Measurements from ENCODE around the gene EZR. TPM values are rescaled to one million over a fixed set of nuclear protein-coding genes. Genes with fewer than 3 reads are reported as not detected.

The EZR gene
- total and polyA plus RNA-seq, 2 of the 13 experiments (the other 11 are each of a cell fraction or from before 2014, with no cell fraction given): 34.7 to 60.3 TPM

- TF ChIP-seq RARG (CRISPR knock-in tag; IDR thresholded peaks at IDR 0.05; ENCODE audit: low read depth) (no peak), ARHGAP35 (CRISPR knock-in tag; IDR thresholded peaks at IDR 0.05; ENCODE audit: borderline replicate concordance) (no peak), DNMT3B (CRISPR knock-in tag; conservative IDR thresholded peaks at IDR 0.05) (no peak), MEIS1 (CRISPR knock-in tag; IDR thresholded peaks at IDR 0.05; ENCODE audit: borderline replicate concordance) (no peak), ZNF768 (CRISPR knock-in tag; IDR thresholded peaks at IDR 0.05) (no peak), MAF1 (CRISPR knock-in tag; IDR thresholded peaks at IDR 0.05; ENCODE audit: borderline replicate concordance) (no peak), ZNF703 (CRISPR knock-in tag; IDR thresholded peaks at IDR 0.05; ENCODE audit: borderline replicate concordance) (no peak), CBX1 (IDR thresholded peaks at IDR 0.05; ENCODE audit: low read depth) (no peak), ZNF33B (CRISPR knock-in tag; IDR thresholded peaks at IDR 0.05) (no peak)
Observed at GRCh38 chr6:158799051-158799792, 19.9 kb downstream of the EZR start (continued).

DNA sequence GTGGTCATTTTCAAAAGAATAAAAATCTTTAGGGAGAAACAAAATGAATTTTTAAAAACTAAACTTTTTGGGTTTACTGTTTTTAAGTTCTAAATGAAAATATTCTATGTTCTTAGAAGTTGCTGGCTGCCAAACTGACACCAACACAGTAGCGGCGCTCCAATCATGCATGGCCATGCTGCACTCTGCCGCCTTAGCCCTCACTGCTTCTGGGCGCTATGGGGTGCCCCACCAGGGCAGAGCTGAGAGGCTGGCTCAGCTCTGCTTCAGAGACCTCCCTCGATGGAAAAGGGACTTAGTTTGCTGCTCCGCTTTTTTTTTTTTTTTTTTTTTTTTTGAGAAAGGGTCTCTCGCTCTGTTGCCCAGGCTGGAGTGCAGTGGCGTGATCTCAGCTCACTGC is 20.9 kb downstream of the EZR start:
- ATAC-seq (no peak), FAIRE-seq (no peak), DNase-seq (ENCODE audit: low spot score) (no peak)
- H3K79me2 ChIP-seq (ENCODE audit: insufficient read depth, low read length): peaks cover 64% of the 10 kb centered on the region
- CTCF ChIA-PET (ENCODE audit: low intra/inter-chr PET ratio, low total read pairs): no interaction called here
- no peak overlapping the region for H2AFZ ChIP-seq (ENCODE audit: low read length)
- peaks cover 17% of the 10 kb centered on the region; the same call in 1 of the 2 replicates for H4K20me1 ChIP-seq (ENCODE audit: insufficient read depth, low read length)
- no peak overlapping the region for H3K4me3 ChIP-seq (replicated peaks in 1 of 3; ENCODE audit: insufficient read depth in 1 of 3, low read depth in 2 of 3, low read length in 3 of 3)
- H3K9me3 ChIP-seq (ENCODE audit: low read length): no peaks in the 10 kb centered on the region
- TF ChIP-seq AKAP8 (CRISPR knock-in tag; IDR thresholded peaks at IDR 0.05) (no peak), TBL1XR1 (IDR thresholded peaks at IDR 0.05; ENCODE audit: borderline replicate concordance, low read length, partially characterized antibody) (no peak), ZNF383 (CRISPR knock-in tag; IDR thresholded peaks at IDR 0.05; ENCODE audit: borderline replicate concordance) (no peak)
- H3K4me1 ChIP-seq (ENCODE audit: insufficient read depth, low read length): peaks cover 63% of the 10 kb centered on the region
- POLR2A ChIA-PET: no interaction called here
- 98% methylated on average over 8 of the region's 8 CpGs for WGBS (ENCODE audit: low lambda C conversion rate)
- H3K4me2 ChIP-seq (ENCODE audit: low read depth, low read length): no peak overlapping the region
- no TSS peak for BruUV-seq (replicated peaks)
- H3K27ac ChIP-seq (ENCODE audit: extremely low read length, insufficient read depth, low read length): no peak overlapping the region
- intact Hi-C loops (cut with micrococcal nuclease; ENCODE audit: unreplicated experiment) (loop anchor here (2.0 kb wide), 1 partner anchor 16 kb away; no protein-coding TSS in a partner anchor), in situ Hi-C loops (cut with HindIII; ENCODE audit: extremely low pct_ligation_motif_present, low pct_unique_long_range_greater_than_20kb) (loop anchor here (5.0 kb wide), 1 partner anchor 174 kb away; no protein-coding TSS in a partner anchor)
- peaks cover 0 to 1% of the 10 kb centered on the region in 2 experiments; a peak in 2 of 5 replicates for H3K36me3 ChIP-seq (replicated peaks in 1 of 2; ENCODE audit: control insufficient read depth in 1 of 2, insufficient read depth in 2 of 2, low read length in 2 of 2)
- no peaks in the 10 kb centered on the region for H3K27me3 ChIP-seq (ENCODE audit: control insufficient read depth in 1 of 2, insufficient read depth in 2 of 2, low read length in 2 of 2)
- H3K9ac ChIP-seq (ENCODE audit: insufficient read depth, low read depth, low read length): no peak overlapping the region
